K562 (cell line): Measurements from ENCODE around the gene POLR2A. TPM values are rescaled to one million over a fixed set of nuclear protein-coding genes. Genes with fewer than 3 reads are reported as not detected.

Experiments
- ARNT ChIP-seq, 2 experiments: fragments of 450-650 bp; IDR thresholded peaks; 2 replicates each; pipeline ENCODE4 v1.6.1; 2016; ENCODE audit warnings: mild to moderate bottlenecking in 1 of 2
- CUX1 ChIP-seq: fragments of 200-800 bp; sonication (Bioruptor generic); IDR thresholded peaks from 2 replicates; pipeline ENCODE4 v1.6.1; 2016; ENCODE audit warnings: missing genetic modification characterization, missing compliant biosample characterization
- HDAC8 ChIP-seq: fragments of 450-650 bp; IDR thresholded peaks from 2 replicates; pipeline ENCODE4 v1.6.1; 2016; ENCODE audit warnings: mild to moderate bottlenecking, missing genetic modification characterization, moderate library complexity, missing compliant biosample characterization
- KDM1A ChIP-seq, 2 experiments: fragments of 450-650 bp; IDR thresholded peaks; 2 replicates each; pipeline ENCODE4 v1.6.1; 2016; ENCODE audit warnings: mild to moderate bottlenecking in 2 of 2
- MED1 ChIP-seq: sonication (generic); formaldehyde crosslinking; IDR thresholded peaks from 2 replicates; pipeline ENCODE4 v1.8.1; 2023; ENCODE audit warnings: missing genetic modification reagents, borderline replicate concordance
- NFE2L1 ChIP-seq: fragments of 450-650 bp; IDR thresholded peaks from 2 replicates; pipeline ENCODE4 v1.6.1; 2016; ENCODE audit warnings: missing genetic modification characterization, low read depth, mild to moderate bottlenecking, missing compliant biosample characterization, moderate library complexity, borderline replicate concordance
- PYGO2 ChIP-seq: fragments of 450-650 bp; IDR thresholded peaks from 2 replicates; pipeline ENCODE4 v1.6.1; 2016; ENCODE audit warnings: mild to moderate bottlenecking, missing genetic modification characterization, moderate library complexity, missing compliant biosample characterization
- REST ChIP-seq, 2 experiments: fragments of 450-650 bp; formaldehyde crosslinking in 1 of 2; IDR thresholded peaks; 2 replicates each; pipeline versions ENCODE4 v1.4.0 to v1.6.1; 2014 to 2020; ENCODE audit warnings: mild to moderate bottlenecking in 2 of 2, borderline replicate concordance in 1 of 2, low read depth in 1 of 2
- SIRT6 ChIP-seq: IDR thresholded peaks from one replicate; pipeline ENCODE4 v1.6.1; 2012; ENCODE audit warnings: low read depth, mild to moderate bottlenecking, control low read depth, inconsistent platforms, low read length, moderate library complexity
- ZBTB12 ChIP-seq: fragments of 250-450 bp; sonication (Bioruptor Pico); IDR thresholded peaks from 2 replicates; pipeline ENCODE4 v1.4.0; 2020
- ZFP1 ChIP-seq: fragments of 450-650 bp; formaldehyde crosslinking; IDR thresholded peaks from 2 replicates; pipeline ENCODE4 v1.4.0; 2020; ENCODE audit warnings: mild to moderate bottlenecking, mixed read lengths
- polyA plus RNA-seq, 8 experiments: library from polyadenylated mRNA; depleted of rRNA in 4 of 8; stranded (reverse) in 5 of 8; unstranded in 3 of 8; fragments of >200 nt; fragmentation: Nextera tagmentation in 2 of 8; fragmentation: Illumina TruSeq in 1 of 8; extraction: Ambion mirVana in 2 of 8; extraction: Trizol in 1 of 8; gene quantifications; 2 replicates each; pipeline versions ENCODE4 v1.2.1 to v1.2.3, GENCODE V29; 2011 to 2014; ENCODE audit warnings: inconsistent platforms in 1 of 8, missing spikeins in 1 of 8
- total RNA-seq, 7 experiments: library from RNA; depleted of rRNA in 6 of 7; stranded (reverse); fragments of >200 nt in 6 of 7; fragmentation: Illumina TruSeq in 2 of 7; extraction: Trizol in 2 of 7; gene quantifications; 2 replicates each; pipeline versions ENCODE4 v1.2.1 to v1.2.3, GENCODE V29; 2011 to 2021; ENCODE audit warnings: low replicate concordance in 1 of 7

POLR2A gene
- total and polyA plus RNA-seq, 9 of the 15 experiments (the other 6 are each of a cell fraction or from before 2014, with no cell fraction given) = 1.3 to 109 (median 12.4) TPM

GRCh38 chr17:7491583-7491982, 7.4 kb downstream of the POLR2A start (continued):
- TF ChIP-seq ZBTB12 = no peak
- TF ChIP-seq REST (IDR thresholded peaks at IDR 0.05; ENCODE audit: borderline replicate concordance) = no peak
- TF ChIP-seq REST (CRISPR knock-in tag; IDR thresholded peaks at IDR 0.05; ENCODE audit: low read depth) = no peak
- TF ChIP-seq PYGO2 = no peak
- TF ChIP-seq ARNT (IDR thresholded peaks at IDR 0.05) = no peak
- TF ChIP-seq ZFP1 = no peak
- TF ChIP-seq SIRT6 = no peak
- no peak for TF ChIP-seq NFE2L1 (tag)
- no peak for TF ChIP-seq MED1 (CRISPR knock-in tag)
- no peak for TF ChIP-seq KDM1A (IDR thresholded peaks at IDR 0.05)
- TF ChIP-seq HDAC8 (tag) = no peak
- no peak for TF ChIP-seq CUX1
